Measurements from ENCODE around the gene RASGRF1. TPM values are rescaled to one million over a fixed set of nuclear protein-coding genes. Genes with fewer than 3 reads are reported as not detected.

The RASGRF1 gene
- total RNA-seq, 4 donors from 2014 or later, result 5.4 to 73.4 TPM; not detected in 2

DNA sequence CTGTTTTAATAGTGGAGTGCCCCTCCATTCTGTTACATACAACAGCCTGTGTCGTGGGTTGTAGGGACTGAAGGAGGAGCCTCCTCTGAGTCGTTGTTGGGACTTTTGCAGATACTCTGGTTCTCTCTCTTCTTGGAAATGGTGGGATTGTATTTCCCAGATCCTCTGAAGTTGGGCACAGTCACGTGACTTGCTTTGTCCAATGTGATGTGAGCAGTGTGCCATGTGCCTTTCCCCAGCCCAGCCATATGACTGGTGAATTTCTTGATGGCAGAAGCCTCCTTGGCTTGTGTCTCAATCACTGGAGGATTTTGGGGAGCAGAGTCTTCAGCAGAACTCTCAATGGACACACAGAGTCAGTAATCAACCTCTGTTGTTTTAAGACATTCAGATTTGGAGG is 36.2 kb downstream of the RASGRF1 start:
- DNase-seq, result no peak
- H3K36me3 ChIP-seq, result no peaks in the 10 kb centered on the region
- no peaks in the 10 kb centered on the region for H3K27me3 ChIP-seq
- H3K4me3 ChIP-seq, result no peak overlapping the region
- H3K9me3 ChIP-seq, result no peaks in the 10 kb centered on the region
- no peak overlapping the region for H3K27ac ChIP-seq
- TF ChIP-seq POLR2A (IDR thresholded peaks at IDR 0.05), result no peak
- TF ChIP-seq, protein P1, sequence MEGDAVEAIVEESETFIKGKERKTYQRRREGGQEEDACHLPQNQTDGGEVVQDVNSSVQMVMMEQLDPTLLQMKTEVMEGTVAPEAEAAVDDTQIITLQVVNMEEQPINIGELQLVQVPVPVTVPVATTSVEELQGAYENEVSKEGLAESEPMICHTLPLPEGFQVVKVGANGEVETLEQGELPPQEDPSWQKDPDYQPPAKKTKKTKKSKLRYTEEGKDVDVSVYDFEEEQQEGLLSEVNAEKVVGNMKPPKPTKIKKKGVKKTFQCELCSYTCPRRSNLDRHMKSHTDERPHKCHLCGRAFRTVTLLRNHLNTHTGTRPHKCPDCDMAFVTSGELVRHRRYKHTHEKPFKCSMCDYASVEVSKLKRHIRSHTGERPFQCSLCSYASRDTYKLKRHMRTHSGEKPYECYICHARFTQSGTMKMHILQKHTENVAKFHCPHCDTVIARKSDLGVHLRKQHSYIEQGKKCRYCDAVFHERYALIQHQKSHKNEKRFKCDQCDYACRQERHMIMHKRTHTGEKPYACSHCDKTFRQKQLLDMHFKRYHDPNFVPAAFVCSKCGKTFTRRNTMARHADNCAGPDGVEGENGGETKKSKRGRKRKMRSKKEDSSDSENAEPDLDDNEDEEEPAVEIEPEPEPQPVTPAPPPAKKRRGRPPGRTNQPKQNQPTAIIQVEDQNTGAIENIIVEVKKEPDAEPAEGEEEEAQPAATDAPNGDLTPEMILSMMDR (IDR thresholded peaks at IDR 0.05), result no peak
- no peaks in the 10 kb centered on the region for H3K4me1 ChIP-seq

DNA sequence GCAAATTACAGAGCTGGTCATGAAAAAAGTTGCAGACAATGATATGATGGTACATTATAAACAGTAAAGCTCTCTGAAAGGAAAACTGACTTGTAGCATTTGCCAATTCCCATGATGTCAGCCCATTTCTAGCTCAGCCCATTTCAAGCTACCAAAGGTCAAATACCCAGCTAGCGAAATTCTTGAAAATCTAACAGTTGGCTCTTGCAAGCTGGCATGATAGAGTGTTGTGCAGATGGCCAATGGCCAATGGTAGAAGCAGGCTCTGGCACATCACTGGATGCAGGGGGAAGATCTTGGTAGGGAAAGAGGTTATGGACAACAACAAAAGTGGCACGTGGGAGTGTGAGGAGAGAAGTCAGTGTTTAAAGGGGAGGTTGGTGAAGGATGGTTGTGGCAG is 36.7 kb downstream of the RASGRF1 start:
- H3K27ac ChIP-seq, result no peak overlapping the region
- no peaks in the 10 kb centered on the region for H3K36me3 ChIP-seq
- no peaks in the 10 kb centered on the region for H3K9me3 ChIP-seq
- no peaks in the 10 kb centered on the region for H3K27me3 ChIP-seq
- no peak for DNase-seq
- no peaks in the 10 kb centered on the region for H3K4me1 ChIP-seq
- no peak for TF ChIP-seq POLR2A (IDR thresholded peaks at IDR 0.05)
- TF ChIP-seq, protein P1 (IDR thresholded peaks at IDR 0.05), result no peak
- no peak overlapping the region for H3K4me3 ChIP-seq

DNA sequence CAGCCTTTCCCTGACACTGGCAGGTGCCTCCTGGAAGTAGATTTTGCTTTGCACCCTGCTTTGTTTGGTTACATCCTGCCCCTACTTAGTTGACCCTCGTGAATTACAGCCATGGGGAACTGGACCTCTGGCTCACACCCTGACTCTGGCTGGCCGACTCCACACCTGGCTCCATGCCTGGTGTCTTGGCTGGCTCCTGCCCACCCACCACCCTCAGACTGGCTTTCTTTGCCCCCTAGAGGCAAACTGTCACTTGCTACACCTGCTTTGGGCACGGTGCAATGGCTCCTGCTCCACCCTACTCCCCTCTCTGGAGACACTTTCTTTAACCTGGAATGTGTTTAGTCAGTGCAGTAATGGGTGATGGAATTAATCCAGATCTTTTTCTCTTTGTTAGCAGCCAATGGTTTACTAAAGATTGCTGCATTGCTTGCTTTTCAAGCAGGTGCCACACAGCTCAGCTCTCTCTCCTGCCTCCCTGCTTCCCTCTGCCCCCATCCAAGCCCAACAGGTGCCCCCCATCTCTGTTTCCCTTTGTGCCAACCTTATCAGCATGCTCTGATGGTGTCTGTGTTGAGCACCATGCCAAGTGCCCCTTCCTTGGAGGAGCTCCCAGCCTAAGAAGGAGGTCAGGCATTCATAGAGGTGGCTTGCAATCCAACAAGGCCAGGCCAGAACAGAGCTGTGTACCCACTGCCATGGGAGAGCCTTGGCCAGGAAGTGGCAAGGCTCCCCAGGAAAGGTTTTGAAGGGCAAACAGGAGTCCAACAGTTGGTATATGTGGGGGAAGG is 38.4 kb downstream of the RASGRF1 start:
- no peak for DNase-seq
- H3K36me3 ChIP-seq, result no peaks in the 10 kb centered on the region

DNA sequence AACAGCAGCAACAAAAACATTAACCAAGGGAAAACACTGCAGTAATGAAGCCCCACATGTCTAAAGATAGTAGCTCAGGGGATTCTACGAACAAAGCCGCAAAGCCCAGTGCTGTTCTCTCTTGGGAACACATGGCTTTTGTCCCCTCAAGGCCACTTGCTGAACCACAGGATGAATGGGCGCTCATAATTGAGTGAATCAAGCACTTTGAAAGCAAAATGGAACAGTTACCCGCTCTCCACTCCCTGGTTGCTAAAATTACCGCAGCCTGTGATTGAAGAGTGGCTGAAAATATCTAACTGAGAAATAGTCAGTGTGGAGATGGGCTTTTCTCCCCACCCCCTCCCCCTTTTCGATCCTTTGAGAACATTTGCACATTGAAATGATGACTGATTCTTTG is 39.6 kb downstream of the RASGRF1 start:
- no peak for DNase-seq
- Histone ChIP-seq H3K4me3 (no peak overlapping the region), H3K27me3 (no peaks in the 10 kb centered on the region), H3K4me1 (no peaks in the 10 kb centered on the region), H3K9me3 (no peaks in the 10 kb centered on the region), H3K36me3 (no peaks in the 10 kb centered on the region), H3K27ac (no peak overlapping the region)
- TF ChIP-seq POLR2A (IDR thresholded peaks at IDR 0.05), result no peak
- TF ChIP-seq, protein P1 (IDR thresholded peaks at IDR 0.05), result no peak

More for the DNA sequence above, 38.4 kb downstream of the RASGRF1 start:
- Histone ChIP-seq H3K27ac (no peak overlapping the region), H3K4me1 (no peaks in the 10 kb centered on the region), H3K9me3 (no peaks in the 10 kb centered on the region), H3K27me3 (no peaks in the 10 kb centered on the region), H3K4me3 (no peak overlapping the region)
- no peak for TF ChIP-seq POLR2A (IDR thresholded peaks at IDR 0.05)
- TF ChIP-seq, protein P1 (IDR thresholded peaks at IDR 0.05), result no peak

DNA sequence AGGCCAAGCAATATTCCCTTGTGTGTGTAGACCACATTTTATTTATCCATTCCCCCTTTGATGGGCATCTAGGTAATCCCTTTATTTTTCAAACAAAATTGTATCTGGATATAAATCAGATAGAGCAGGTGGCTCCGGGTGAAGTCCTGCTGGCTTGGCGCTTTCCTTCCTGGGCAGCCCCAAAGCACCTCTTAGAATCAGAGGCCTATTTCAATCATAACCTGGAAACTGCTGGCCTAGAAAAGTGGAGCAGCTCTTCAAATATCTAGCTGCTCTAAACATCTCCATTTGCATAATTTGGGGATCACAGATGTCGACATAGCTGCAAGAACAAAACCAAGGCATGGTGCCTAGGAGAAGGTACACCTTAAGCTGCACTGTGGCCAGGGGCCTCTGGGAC is 40.2 kb downstream of the RASGRF1 start:
- no peaks in the 10 kb centered on the region for H3K36me3 ChIP-seq
- no peaks in the 10 kb centered on the region for H3K4me1 ChIP-seq
- no peak for DNase-seq
- H3K27ac ChIP-seq, result no peak overlapping the region
- TF ChIP-seq POLR2A (IDR thresholded peaks at IDR 0.05), result no peak
- TF ChIP-seq, protein P1 (IDR thresholded peaks at IDR 0.05), result no peak
- H3K27me3 ChIP-seq, result no peaks in the 10 kb centered on the region
- H3K9me3 ChIP-seq, result no peaks in the 10 kb centered on the region
- no peak overlapping the region for H3K4me3 ChIP-seq
